Subcutaneous adipose tissue (tissue), 4 donors: Measurements from ENCODE around the gene THAP2. TPM values are rescaled to one million over a fixed set of nuclear protein-coding genes. Genes with fewer than 3 reads are reported as not detected.

Experiments used
- CTCF ChIP-seq: fragments of 450-650 bp; IDR thresholded peaks from one replicate; pipeline ENCODE4 v1.5.1; 2016; ENCODE audit warnings: low read depth, mild to moderate bottlenecking, control low read depth, antibody characterized with exemption, moderate library complexity
- total RNA-seq, 4 donors: library from RNA; depleted of rRNA; stranded (reverse); fragments of >200 nt; gene quantifications; one replicate each; pipeline ENCODE4 v1.1.0, GENCODE V29; 2016

THAP2 gene
- total RNA-seq, 4 donors from 2014 or later, result 1.5 to 3.9 (median 2.2) TPM

GRCh38 chr12:71638499-71638898 is 25.6 kb upstream of the THAP2 start:
- TF ChIP-seq CTCF, result no peak

GRCh38 chr12:71639341-71639760 is 24.8 kb upstream of the THAP2 start:
- no peak for TF ChIP-seq CTCF

GRCh38 chr12:71640316-71640715 is 23.8 kb upstream of the THAP2 start:
- TF ChIP-seq CTCF, result no peak

GRCh38 chr12:71641390-71641789 is 22.7 kb upstream of the THAP2 start:
- TF ChIP-seq CTCF, result no peak

- TF ChIP-seq CTCF, result no peak
Measured at GRCh38 chr12:71642264-71642663, 21.8 kb upstream of the THAP2 start.

GRCh38 chr12:71645268-71645667 is 18.8 kb upstream of the THAP2 start:
- TF ChIP-seq CTCF, result no peak

GRCh38 chr12:71646512-71646911 is 17.6 kb upstream of the THAP2 start:
- TF ChIP-seq CTCF, result no peak
